GM18870 (cell line): ENCODE data around the gene DCHS2.

Experiments
- ATAC-seq: cut with Tn5 transposase; IDR thresholded peaks from one replicate; pipeline ENCODE4 v1.9.1; 2021; ENCODE audit warnings: moderate library complexity; ENCODE audit not compliant: unreplicated experiment

The DCHS2 gene

DNA sequence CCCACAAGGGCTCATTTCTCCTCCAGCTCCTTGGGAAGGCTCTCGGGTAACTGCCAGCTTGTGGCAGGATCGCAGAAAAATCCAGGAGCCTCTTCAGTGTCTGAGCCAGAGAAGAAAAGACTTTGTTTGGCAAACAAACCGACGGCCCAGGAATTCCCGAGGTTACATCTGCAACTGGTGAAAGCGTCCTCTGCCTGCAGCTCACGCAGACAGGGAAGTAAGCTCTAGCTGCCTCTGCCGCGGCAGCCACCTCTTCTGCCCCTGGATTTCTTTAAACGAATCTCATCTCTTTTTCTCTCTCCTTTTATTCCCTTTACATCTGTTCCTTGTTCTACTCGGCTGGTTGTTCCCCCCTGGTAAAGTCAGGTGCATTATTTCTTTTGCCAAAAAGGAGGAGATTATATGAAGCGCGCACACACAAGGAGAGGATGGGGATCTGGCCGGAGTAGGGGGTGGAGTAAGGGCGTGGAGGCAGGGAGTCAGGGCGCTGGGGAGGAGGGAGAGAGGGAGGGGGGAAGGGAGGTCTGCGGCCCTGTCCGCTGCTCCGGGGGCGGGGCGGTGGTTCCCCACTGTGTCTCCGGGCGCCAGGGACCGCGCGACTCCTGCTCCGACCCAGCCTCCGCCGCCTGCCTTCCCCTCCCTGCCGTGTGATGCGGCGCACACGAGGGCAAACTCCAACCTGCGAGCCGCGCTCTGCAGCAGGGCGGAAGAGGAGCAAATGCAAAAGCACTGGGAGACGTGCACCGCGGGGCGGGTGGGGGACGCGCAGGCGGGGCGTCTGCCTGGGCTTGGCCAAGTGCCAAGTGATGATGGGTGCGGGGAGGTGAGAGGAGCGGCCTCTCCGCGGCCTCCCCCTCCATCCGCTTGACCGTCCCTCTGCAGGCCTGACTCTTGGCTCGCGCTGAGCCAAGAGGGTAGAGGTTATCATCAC is at the start of gene DCHS2:
Gene DCHS2 (minus strand): TSS at position 459 of the 931 bp plus-strand sequence. CDS start 444 bp downstream, at position 15.
- ATAC-seq = peak; percentile 58

- no peak for ATAC-seq
Measured at GRCh38 chr4:154534296-154534695, 42.7 kb upstream of the DCHS2 start.

DNA sequence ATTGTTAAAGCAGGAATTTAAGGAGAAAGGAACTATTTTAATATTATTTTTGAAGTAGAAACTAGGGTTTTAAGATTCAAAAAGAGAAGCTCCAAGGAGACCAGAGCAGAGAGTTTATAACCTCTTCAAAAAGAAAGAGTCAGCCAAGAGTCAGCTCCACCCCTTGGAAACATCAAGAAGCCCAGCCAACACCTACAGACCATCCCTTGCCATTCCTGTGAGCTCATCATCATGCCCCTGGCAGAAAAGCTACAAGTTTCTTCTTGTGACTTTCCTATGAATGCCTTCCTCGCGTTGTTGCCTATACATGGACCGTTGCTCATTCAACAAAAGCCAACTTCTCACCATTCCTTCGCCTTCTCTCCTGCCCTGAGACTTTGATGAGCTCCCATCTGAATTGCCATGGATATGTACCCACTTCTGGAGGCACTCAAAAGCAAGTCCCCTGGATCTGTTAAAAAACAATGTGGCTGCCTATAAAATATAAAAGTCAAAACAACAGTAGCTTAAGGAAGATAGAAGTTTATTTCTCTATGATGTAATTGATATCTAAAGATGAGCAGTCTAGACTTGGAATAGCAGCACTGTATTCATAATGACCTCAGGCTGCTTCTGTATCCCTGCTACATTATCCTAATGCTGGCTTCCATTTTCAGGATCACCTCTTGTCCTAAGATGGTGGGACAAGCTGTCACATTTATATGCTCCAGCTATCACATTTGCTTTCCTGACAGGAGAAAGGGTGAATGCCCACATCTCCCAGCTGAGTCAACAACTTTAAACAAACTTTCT is 38.3 kb upstream of the DCHS2 start:
- no peak for ATAC-seq

- ATAC-seq = no peak
Measured at GRCh38 chr4:154528869-154529268, 37.3 kb upstream of the DCHS2 start.

- ATAC-seq = no peak
Measured at GRCh38 chr4:154527308-154527707, 35.7 kb upstream of the DCHS2 start.

- peak; percentile 70 for ATAC-seq
Measured at GRCh38 chr4:154526151-154526550, 34.6 kb upstream of the DCHS2 start.

DNA sequence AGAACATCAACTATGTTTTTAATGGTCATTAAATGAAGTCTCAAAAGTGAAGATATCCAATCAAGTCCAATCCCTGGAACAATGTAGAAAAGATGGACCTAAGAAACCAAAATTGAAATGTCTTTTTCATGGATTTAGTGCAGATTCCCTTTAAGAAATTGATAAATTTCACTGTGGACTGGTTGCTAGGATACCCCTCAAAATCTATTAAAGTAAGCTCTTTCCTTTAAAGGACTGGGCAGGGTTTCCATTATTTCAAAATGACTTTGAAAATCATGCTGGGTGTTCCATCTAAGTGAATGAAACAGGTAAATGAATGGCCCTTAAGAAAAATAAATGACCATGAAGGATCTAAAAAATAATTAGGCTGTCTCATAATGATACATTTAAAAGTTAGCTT is 30.0 kb upstream of the DCHS2 start:
- no peak for ATAC-seq

DNA sequence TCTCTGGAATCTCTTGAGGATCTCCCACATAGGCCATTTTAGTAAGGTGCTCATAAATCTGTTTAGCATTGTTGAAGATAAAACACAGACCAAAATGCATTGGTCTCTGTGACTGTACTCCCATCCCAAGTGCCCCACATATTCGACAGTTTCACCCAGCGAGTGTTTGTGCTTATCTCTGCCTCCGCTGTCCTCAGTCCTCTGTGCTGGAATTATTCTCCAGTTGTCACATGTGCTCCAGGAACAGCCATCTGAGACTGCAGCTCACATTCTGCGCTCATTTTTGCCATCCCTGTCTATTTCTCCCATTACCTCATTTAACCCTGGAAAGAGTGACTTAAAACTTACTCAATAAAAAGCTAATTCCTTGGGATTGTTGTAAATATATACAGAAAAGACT is 27.6 kb upstream of the DCHS2 start:
- ATAC-seq = no peak

DNA sequence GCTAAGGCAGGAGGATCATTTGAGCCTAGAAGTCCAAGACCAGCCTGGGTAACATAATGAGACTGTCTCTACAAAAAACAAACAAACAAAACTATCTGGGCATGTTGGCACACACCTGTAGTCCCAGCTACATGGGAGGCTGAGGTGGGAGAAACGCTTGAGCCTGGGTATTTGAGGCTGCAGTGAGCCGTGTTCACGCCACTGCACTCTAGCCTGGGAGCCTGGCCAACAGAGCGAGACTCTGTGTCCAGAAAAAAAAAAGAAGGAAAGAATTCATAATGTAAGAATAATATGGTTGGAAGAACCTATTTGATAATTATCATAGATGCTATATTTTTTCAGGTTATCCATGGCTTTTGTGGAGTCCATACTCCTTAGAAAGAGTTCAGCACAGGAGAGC is 26.0 kb upstream of the DCHS2 start:
- ATAC-seq = no peak

DNA sequence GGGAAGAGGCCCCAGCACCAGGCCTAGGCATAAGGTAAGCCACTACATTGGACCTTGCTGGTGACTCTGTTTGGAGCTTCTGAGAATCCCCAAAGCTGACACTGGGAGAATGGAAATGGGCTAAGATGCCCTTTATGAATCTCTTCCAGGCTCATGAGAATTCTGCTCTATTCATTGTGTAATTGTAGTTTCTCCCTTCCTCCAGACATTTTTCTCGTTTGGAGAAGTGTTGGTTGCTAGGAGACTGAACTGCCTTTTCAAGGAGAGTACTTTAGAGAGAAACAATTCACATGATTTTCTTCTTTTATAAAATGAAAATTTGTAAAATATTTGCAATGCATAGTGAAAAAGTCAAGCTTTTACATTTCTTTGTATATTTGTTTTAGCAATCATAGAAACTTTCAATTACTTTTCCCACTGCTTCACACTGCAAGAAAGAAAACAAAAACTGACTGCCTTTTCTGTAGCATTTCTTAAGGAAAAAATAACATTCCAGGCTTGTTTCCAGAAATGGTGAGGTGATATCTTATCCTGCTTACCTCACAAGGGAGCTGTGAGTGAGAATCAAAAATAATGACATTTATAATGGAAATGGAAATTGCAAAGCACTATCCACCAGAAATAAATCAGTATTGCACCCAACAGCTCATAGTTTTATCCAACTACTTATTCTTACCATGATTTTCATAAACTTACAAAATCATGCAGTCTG is 24.9 kb upstream of the DCHS2 start:
- ATAC-seq = no peak

- no peak for ATAC-seq
Measured at GRCh38 chr4:154511981-154512380, 20.4 kb upstream of the DCHS2 start.

GRCh38 chr4:154511548-154511947 is 19.9 kb upstream of the DCHS2 start:
- ATAC-seq = no peak

GRCh38 chr4:154507156-154507555 is 15.6 kb upstream of the DCHS2 start:
- no peak for ATAC-seq

- ATAC-seq = peak; percentile 54
Measured at GRCh38 chr4:154506253-154506652, 14.7 kb upstream of the DCHS2 start.

DNA sequence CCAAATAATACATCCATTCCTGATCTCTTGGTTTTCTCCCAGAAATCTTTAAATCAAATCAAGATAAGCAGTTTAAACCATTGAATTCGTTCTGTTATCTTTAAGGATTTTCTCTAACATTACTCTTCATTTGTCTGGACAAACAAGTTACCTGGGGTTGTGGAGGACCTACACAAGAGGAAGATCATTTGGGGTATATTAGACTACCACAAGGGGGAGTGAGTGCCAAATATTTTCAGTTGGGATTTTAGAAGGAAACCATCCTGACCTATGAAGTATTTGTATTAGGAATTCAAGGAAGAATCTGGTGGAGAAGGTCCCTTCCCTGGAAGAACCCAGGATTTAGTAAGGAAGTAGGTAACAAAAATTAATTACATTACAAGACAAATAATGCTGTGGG is 12.0 kb upstream of the DCHS2 start:
- no peak for ATAC-seq

GRCh38 chr4:154502111-154502510 is 10.5 kb upstream of the DCHS2 start:
- no peak for ATAC-seq

GRCh38 chr4:154497889-154498288 is 6.3 kb upstream of the DCHS2 start:
- ATAC-seq = no peak

GRCh38 chr4:154495867-154496266 is 4.3 kb upstream of the DCHS2 start:
- no peak for ATAC-seq

GRCh38 chr4:154492288-154492687 is 689 bp upstream of the DCHS2 start:
- ATAC-seq = peak; percentile 4

- ATAC-seq = peak; percentile 50
Measured at GRCh38 chr4:154490583-154491340, 837 bp downstream of the DCHS2 start.

DNA sequence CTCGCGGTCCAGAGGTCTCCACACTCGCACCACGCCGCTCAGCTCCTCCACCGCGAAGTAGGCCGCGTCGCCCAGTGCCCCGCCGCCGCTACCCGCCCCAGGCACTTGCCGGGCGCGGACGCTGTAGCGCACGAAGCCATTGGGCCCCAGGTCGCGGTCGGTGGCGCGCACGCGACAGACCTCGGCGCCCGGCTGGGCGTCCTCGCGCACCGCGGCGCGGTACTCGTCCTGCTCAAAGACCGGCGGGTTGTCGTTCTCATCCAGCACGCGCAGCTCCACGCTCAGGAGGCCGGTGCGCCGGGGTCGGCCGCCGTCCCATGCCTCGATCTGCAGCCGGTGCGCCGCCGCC is 1.4 kb downstream of the DCHS2 start:
- ATAC-seq = no peak
